ENCODE results near the gene NSUN7. TPM values are rescaled to one million over a fixed set of nuclear protein-coding genes. Genes with fewer than 3 reads are reported as not detected.

The NSUN7 gene
- total RNA-seq, 1 donor from 2014 or later = 0.91 TPM

GRCh38 chr4:40840985-40841571 is 91.3 kb downstream of the NSUN7 start:
- no peak overlapping the region for H3K4me3 ChIP-seq
- H3K9me3 ChIP-seq (replicated peaks) = no peaks in the 10 kb centered on the region
- peak; percentile 73 for TF ChIP-seq CTCF (IDR thresholded peaks at IDR 0.05; ENCODE audit: borderline replicate concordance)
- intact Hi-C loops (cut with micrococcal nuclease) = no loop called here
- H3K27ac ChIP-seq (replicated peaks) = no peak overlapping the region
- peaks cover 32% of the 10 kb centered on the region for H3K4me1 ChIP-seq
- H3K36me3 ChIP-seq = no peaks in the 10 kb centered on the region
- H3K27me3 ChIP-seq (ENCODE audit: low read depth) = no peaks in the 10 kb centered on the region
- peak; percentile 64 for DNase-seq

GRCh38 chr4:40842318-40842717 is 92.6 kb downstream of the NSUN7 start:
- Histone ChIP-seq H3K27ac (replicated peaks) (peak overlapping the region; percentile 57), H3K27me3 (ENCODE audit: low read depth) (no peaks in the 10 kb centered on the region), H3K36me3 (no peaks in the 10 kb centered on the region), H3K9me3 (replicated peaks) (no peaks in the 10 kb centered on the region), H3K4me1 (peaks cover 27% of the 10 kb centered on the region), H3K4me3 (peak overlapping the region; percentile 45)
- intact Hi-C loops (cut with micrococcal nuclease) = no loop called here
- DNase-seq = no peak
- no peak for TF ChIP-seq CTCF (IDR thresholded peaks at IDR 0.05; ENCODE audit: borderline replicate concordance)

GRCh38 chr4:40842725-40843423 is 93.1 kb downstream of the NSUN7 start:
- intact Hi-C loops (cut with micrococcal nuclease) = no loop called here
- Histone ChIP-seq H3K4me1 (peaks cover 25% of the 10 kb centered on the region), H3K9me3 (replicated peaks) (no peaks in the 10 kb centered on the region), H3K36me3 (no peaks in the 10 kb centered on the region), H3K4me3 (peak overlapping the region; percentile 45), H3K27ac (replicated peaks) (peak overlapping the region; percentile 57), H3K27me3 (ENCODE audit: low read depth) (no peaks in the 10 kb centered on the region)
- no peak for DNase-seq
- no peak for TF ChIP-seq CTCF (IDR thresholded peaks at IDR 0.05; ENCODE audit: borderline replicate concordance)

- Histone ChIP-seq H3K4me3 (no peak overlapping the region), H3K36me3 (no peaks in the 10 kb centered on the region), H3K9me3 (replicated peaks) (no peaks in the 10 kb centered on the region), H3K4me1 (peaks cover 25% of the 10 kb centered on the region), H3K27me3 (ENCODE audit: low read depth) (no peaks in the 10 kb centered on the region), H3K27ac (replicated peaks) (no peak overlapping the region)
- TF ChIP-seq CTCF (IDR thresholded peaks at IDR 0.05; ENCODE audit: borderline replicate concordance) = peak; percentile 47
- no peak for DNase-seq
- intact Hi-C loops (cut with micrococcal nuclease) = no loop called here
These were observed 93.9 kb downstream of the NSUN7 start for GRCh38 chr4:40843696-40844095.

GRCh38 chr4:40844261-40844660 is 94.5 kb downstream of the NSUN7 start:
- no peaks in the 10 kb centered on the region for H3K9me3 ChIP-seq (replicated peaks)
- H3K4me1 ChIP-seq = peaks cover 25% of the 10 kb centered on the region
- no peaks in the 10 kb centered on the region for H3K36me3 ChIP-seq
- no peaks in the 10 kb centered on the region for H3K27me3 ChIP-seq (ENCODE audit: low read depth)
- H3K27ac ChIP-seq (replicated peaks) = no peak overlapping the region
- TF ChIP-seq CTCF (IDR thresholded peaks at IDR 0.05; ENCODE audit: borderline replicate concordance) = no peak
- intact Hi-C loops (cut with micrococcal nuclease) = no loop called here
- H3K4me3 ChIP-seq = no peak overlapping the region
- no peak for DNase-seq
